HG03457 (cell line): ENCODE measurements around the gene KRT6C.

ENCODE experiments used
- ATAC-seq: cut with Tn5 transposase; IDR thresholded peaks from one replicate; pipeline ENCODE4 v1.9.1; 2021; ENCODE audit warnings: moderate number of reproducible peaks; ENCODE audit not compliant: unreplicated experiment

KRT6C gene

DNA sequence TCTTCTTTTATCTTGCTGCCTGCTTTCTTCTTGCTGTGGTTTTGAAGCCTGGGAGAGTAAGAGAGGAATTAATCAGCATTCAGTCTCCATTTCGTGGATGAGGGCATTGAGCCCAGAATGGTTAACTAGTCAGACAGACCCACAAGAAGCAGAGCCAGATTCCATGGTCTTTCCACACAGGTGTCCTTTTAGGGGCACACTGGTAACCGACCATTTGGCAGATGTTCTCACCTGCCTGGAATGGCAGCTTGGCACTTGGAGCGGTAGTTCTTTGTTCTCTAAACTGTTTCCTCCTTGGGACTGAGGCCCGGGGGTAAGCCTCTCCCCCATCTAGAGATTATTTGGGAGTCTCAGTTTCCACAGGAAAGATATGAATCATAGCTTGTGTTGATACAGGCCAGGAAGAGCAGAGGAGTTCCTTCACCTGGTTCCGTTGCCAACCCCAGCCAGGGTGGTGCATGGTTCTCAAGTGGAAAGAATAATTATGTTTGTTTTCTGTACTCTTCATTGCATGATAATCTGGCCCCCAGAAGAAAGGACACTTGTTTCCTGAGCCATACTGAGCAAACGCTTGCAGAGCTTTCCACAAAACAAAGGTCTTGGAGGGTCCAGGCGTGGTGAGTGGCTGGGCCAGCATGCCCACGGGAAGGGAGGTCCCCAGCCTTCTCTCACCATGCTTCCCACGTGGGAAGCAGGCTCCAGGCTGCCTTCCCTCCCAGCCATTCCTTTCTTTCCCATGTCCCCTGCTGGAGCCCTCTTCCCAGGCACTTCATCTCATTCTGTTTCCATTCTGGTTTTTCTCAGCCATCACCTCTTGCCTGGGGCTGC, 37.4 kb downstream of the KRT6C start:
- no peak for ATAC-seq

DNA sequence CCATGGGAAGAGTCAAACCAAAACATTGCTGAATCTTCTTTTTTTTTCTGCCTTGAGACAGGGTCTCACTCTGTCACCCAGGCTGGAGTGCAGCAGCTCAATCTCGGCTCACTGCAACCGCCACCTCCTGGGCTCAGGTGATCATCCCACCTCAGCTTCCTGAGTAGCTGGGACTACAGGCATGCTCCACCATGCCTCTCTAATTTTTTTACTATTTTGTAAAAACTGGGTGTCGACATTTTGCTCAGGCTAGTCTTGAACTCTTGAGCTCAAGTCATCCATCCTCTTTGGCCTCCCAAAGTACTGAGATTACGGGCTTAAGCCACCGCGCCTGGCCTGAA, 38.0 kb downstream of the KRT6C start:
- no peak for ATAC-seq

DNA sequence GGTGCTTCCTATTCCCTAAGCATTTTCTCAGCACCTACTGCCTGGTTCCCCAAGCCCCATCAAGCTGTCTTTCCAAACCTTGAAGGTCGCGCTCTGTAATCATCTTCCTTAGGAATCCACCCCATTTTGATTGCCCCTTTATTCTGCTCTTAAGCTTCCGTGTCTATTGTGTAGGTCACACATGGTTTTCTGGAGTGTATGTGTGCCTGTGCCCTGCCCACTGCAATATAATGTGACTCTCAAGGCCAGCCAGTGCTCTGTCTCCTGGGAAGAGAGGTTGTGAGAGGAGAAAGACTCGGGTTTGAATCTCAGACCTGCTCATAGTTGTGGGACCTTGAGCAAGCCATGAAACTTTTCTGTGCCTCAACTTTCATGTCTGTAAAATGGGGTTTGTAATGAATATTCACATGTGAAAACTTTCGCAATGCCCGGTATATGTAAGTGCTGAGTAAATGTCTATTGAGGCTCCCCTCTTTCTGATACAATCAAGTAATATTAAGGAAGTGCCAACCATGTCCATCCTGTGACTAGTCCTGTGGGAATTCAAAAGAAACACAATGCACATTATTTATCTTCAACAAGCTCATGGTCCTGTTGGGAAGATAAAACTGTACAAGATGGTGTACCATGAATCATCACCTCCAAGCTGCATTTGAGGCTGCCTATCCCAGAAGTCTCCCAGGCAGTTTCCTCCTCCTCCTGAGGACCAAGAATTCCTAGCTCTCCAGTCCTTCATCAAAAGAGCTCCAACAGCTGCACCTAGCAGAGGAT, 38.7 kb downstream of the KRT6C start:
- no peak for ATAC-seq

DNA sequence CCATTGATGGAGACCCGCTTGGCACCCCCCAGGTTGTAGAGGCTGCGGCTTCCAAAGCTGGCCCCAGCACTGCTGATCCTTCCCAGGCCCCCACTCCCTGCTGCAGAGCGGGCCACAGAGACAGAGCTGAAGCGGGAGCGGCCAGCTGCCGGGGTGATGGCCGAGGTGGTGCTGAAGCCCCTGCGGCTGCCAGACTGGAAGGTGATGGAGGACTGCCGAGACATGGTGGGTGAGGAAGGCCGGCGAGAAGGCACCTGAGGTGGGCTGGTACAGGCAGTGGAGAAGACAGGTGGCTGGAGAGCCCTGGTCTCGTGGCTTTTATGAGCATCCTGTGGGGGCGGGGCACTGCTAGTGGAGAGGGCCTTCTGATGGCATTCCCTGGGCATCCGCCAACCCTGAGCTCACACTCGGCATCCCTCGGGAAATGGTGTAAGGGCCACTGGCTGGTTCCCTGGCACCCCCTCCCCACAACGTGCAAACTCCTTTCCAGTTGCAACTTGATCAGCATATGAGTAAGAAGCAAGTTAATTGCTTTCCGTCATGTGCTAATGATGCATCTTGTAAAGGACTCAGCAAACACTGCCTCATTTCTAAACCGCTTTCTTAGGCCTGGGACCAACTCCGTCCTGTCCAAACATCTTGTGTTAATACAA, 39.4 kb downstream of the KRT6C start, which contains the start of gene KRT75:
Gene KRT75 (minus strand): TSS at position 291 of the 653 bp plus-strand sequence. CDS start 67 bp downstream, at position 224.
- no peak for ATAC-seq

DNA sequence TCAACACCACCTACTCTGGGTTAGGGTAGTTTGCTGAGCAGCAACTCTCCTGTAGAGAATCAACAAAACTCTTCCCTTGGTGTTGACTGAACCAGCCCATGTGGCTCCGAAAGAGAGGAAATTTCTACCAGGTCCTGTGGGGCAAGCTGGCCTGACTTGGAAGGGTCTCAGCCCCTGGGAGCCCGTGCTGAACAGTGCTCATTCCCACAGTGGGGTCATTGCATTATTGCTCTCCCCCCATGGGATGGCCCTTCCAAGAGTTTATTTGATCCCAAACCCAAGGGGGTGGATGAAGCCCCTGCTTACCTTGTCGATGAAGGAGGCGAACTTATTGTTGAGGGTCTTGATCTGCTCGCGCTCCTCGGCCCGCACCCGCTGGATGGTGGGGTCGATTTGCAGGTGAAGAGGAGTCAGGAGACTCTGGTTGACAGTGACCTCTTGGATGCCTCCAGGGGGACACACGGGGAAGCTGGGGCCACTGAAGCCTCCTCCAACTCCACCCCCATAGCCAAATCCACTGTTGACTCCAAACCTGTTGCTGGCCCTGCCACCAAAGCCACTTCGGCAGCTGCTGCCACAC, 40.0 kb downstream of the KRT6C start:
- no peak for ATAC-seq

DNA sequence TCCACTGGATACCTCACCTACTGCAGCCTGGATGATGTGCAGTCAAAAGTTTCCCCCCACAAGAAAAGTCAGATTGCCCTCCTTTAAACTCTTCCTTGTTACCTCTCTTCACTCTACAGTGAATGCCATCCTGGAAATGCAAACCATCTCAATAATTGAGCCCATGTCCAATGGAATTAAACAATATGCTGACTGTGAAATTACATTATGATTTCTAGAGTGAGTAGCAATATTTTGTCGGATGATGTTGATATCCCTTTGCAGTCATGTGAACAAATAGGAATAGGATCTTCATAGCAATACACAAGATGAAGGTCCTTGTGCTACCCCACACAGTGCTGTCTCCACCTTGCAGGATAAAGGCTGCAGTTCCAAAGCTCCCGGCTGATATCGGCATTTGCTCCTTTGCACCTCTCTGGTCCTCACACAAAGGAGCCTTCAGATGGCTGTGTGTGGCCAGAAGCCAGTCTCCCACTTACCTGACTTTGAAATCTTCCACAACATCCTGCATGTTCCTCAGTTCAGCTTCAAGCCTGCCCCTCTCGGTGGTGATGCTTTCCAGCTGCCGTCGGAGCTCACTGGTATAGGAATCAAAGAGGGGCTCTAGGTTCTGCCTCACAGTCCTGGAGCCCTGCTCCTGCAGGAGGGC, 40.9 kb downstream of the KRT6C start:
- no peak for ATAC-seq

DNA sequence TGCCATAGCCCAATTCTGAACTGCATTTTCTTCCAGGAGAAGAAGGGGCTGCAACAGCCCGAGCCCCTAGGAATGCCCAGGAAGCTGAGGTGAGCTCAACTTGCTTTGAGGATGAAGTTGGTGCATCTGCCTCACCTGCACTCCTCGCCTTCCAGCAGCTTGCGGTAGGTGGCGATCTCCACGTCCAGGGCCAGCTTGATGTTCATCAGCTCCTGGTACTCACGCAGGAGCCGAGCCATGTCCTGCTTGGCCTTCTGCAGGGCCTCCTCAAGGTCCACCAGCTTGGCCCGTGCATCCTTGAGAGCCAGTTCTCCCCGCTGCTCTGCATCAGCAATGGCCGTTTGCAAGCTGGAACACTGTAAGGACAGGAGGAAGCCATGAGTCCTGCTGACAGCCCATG, 45.5 kb downstream of the KRT6C start:
- no peak for ATAC-seq

DNA sequence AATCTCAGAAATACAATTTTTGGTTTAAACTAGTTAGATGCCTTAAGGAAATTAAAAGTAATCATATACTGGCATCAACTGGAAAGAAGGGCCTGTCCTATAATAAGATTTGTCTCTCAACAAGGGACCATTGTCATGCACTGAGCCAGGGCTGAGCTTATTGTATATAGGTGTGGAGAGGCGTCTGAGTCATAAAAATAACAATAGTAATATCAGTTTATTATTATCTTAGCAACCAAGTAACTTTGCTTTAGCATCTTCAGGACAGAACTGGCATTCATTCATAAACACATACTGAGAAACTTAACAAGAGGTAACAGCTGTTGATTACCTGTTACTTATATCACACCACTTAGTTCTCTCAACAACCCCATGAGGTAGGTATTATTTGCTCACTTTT, 46.5 kb downstream of the KRT6C start:
- no peak for ATAC-seq

DNA sequence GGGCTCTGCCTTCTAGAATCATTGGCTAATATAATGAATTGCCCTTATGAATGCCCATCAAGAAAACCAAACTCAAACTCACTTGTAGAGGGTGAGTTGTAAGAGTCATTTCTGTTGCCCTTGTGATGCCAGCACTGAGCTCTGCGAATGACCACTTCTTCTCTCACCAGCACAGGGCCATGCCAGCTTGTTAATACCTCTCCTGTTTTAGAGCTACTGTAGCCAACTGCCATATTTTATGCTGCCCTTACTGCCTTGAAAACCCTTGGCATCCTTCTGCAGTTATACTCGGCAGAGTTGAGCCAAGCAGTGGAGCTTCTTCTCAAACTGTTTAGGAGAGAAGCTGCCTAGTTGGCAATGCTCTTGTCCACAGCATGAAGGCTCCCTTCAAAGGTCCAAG, 47.6 kb downstream of the KRT6C start:
- no peak for ATAC-seq

DNA sequence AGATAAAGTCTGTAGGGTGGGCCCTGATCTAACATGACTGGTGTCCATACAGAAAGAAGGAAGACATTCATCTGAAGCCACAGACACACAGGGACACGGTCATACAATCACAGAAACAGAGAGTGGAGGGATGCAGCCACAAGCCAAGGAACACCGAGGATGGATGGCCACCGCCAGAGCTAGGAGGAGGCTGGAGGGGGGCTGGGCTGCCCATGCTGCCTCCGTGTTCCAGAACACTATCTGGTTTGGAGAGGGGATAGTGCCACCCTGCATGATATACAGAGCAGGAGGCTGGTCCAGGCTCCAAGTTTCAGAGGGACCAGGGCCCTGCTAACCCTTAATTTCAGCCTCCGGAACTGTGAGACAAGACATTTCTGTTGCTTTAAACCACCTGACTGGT, 48.1 kb downstream of the KRT6C start:
- no peak for ATAC-seq

DNA sequence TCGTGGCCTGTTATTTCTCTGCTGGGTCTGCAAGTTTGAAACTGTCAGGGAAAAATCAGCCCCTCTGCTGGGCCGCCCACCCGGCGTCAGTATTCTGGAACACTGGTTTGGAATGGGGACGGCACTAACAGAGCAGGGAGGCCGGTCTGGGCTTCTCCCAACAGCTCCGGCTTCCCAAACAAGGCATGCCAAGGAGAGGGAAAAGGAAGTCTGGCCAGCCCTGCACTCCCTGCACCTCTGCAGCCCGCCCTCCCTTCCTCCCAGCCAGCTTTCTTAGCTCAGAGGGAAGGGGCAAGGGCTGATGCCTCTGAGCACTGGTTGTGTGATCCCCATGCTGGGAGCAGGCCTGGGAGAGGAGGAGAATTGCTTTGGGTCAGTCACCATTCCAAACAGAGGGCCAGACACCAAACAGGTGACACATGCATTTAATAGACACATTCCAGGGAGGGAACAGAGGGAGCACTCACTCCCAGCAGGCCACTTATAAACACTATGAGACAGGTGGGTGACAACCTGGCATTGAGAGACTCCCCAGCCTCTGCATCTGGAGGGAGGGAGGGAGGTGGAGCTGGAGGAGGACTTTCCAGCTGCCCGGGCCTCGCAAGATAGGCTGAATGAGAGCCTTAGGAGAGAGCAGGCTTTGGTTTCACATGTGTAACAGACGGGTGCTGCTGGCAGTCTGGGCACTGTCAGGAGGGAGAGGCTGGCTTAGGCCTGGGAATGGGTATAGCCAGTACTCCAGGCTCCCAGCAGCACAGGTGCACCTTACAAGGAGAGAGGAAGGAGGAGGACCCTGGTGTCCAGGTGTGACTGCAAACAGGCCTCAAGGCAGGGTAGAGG, 49.7 kb downstream of the KRT6C start:
- ATAC-seq, result no peak

DNA sequence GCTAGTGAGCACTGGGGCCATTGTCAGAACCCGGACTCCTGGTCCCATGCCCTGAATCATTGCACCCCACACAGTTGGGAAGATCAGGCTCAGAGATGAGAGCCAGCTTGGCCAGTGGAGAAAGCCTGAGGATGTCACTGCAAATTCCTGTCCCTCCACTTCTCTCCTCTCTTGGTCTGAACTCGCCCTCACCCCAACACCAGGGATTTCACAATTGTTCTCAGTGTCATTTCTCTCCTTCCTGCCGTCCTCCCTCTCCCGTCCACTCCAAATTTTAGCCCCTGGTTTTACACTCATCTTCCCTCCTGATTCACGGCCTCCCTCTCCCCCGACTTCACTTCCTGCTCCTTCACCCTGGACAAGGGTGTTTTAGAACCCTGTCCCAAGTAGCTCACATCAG, 50.6 kb downstream of the KRT6C start:
- no peak for ATAC-seq

DNA sequence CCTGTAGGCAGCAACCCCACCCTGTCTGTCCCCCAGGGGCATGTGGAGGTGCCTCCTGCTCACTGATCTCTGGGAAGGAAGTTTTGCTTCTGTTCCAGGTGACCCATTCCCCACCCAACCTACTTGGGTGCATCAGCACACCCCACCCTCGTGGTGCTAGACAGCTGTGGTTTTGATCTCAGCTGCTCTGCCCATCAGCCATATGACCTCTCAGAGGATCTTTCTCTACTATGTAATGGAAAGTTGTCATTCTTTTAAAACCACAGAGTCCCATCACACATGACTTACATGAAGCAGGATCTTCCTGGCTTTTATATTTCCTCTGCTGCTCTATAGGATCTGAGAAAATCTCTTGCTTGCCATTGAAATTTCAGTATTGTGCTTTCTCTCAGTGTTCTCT, 53.9 kb downstream of the KRT6C start:
- ATAC-seq, result no peak

DNA sequence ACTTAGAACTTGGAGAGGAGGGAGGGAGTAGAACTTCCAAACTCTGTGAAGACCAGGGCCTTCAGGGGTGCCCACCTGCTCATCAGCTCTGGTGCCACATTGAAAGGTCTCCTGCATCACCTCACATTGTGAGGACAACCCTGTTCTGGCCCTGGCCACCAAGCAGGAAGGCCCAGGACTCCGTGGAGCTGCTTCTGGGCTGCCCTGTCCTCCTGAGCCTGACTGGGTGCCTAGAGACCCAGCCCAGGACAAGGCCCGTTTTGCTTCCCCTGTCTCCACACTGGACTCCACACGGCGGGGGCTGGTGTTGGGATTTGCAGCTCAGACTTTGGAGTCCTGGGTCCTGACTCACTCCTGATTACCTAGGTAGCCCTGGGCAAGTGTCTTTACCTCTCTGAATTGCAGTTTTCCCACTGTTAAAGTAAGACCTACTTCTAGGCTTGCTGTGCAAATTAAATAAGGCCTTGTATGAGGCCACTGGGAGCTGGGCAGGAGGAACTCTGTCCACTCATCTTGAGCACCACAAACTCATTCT, 55.0 kb downstream of the KRT6C start:
- ATAC-seq, result no peak
